DMS114 treated with DMSO at 0.1 percent for 48 hours (cell line): ENCODE data around the gene MAD2L2.

ENCODE experiments used
- DNase-seq: peaks from one replicate; lab custom pipeline; 2025; ENCODE audit not compliant: unreplicated experiment; lab: John Stamatoyannopoulos, UW

The MAD2L2 gene

GRCh38 chr1:11681071-11681771, at the start of gene MAD2L2:
Gene MAD2L2, minus strand, starts transcription at chr1:11681148. Its CDS starts 547 bp downstream, at chr1:11680601.
- peak; percentile 47 for DNase-seq

DNA sequence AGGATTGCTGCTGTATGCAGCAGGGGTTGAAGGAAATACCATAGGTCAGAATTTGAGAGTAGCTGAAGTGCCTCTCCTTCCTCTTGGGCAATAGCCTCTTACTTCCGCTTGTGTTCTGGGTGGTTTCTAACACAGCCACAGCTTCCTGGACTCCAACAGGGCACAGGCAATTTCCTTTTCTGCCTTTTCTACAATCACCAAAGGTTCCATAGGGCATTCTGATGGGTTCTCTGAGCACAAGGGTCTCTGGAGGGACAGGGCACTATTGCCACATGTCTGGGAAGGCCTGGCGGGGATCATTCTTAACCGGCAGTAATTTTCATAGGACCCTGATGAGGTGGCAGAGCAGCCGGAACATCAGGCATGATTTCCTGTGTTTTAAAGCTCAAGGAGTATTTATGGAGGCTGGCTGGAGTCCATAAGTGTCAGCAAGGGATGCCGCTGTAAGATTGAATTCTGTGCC, 49.5 kb upstream of the MAD2L2 start:
- no peak for DNase-seq

GRCh38 chr1:11729498-11730428, 48.8 kb upstream of the MAD2L2 start:
- DNase-seq, result no peak

- no peak for DNase-seq
Observed at GRCh38 chr1:11729155-11729497, 48.2 kb upstream of the MAD2L2 start.

DNA sequence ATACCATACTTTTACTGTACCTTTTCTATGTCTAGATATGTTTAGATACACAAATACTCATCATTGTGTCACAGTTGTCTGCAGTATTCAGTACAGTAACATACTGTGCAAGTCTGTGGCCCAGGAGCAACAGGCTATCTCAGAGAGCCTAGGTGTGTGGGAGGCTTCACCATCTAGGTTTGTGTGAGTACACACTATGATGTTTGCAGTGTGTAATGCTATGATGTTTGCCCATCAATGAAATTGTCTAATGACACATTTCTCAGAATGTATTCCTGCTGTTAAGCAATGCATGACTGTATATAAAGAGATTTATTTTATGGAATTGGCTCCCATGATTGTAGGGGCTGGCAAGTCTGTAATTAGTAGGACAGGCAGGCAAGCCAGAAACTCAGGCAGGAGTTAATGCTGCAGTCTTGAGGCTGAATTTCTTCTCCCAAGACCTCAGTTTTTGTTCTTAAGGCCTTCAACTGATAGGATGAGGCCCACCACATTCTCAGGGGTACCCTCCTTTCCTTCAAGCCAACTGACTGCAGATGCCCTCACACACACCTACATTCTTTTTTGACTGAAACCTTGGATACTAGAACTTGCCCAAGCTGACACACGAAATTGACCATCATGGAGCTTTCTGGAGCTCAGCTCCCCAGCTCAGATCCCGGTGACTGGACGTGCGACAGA, 47.3 kb upstream of the MAD2L2 start:
- no peak for DNase-seq

GRCh38 chr1:11727119-11727518, 46.2 kb upstream of the MAD2L2 start:
- no peak for DNase-seq

DNA sequence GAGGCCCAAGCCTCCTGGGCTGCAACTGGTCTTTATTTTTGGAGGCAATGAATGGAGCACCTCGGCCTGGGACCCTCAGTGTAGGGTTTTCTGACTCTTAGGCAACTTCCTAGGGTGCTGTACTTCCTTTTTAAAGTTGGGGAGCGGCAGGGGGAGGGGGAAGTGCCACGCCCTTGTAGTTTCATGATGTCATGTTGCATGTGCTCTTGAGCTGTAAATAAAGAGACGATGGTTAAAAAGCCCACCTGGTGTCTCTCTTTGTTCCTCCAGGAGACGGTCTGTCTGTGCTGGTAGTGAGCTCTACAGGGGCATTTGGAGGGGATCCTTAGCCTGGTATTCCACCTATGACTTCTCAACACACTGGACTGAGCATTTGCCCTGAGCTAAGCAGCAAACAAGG, 44.7 kb upstream of the MAD2L2 start:
- DNase-seq, result no peak

GRCh38 chr1:11722538-11722937, 41.6 kb upstream of the MAD2L2 start:
- no peak for DNase-seq

DNA sequence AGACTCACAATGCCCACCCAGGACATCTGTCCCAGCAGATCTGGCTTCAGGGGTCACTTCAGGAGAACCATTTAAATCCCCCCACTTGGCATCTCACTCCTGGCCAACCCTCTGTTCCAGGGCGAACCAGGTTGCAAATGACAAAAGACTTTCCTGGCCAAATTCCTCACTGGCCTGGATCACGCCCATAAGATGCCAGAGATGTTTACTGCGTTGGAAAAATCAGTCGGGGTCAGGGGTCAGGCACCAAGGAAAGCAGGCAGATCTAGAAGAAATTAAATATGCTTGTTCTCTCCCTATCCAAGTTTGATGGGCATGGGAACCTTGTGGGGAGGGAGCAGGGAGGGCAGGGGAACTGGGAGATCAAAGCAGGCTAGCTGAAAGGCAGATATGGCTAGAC, 40.4 kb upstream of the MAD2L2 start:
- no peak for DNase-seq

GRCh38 chr1:11720525-11720924, 39.6 kb upstream of the MAD2L2 start:
- no peak for DNase-seq

GRCh38 chr1:11720033-11720376, 39.1 kb upstream of the MAD2L2 start:
- no peak for DNase-seq

DNA sequence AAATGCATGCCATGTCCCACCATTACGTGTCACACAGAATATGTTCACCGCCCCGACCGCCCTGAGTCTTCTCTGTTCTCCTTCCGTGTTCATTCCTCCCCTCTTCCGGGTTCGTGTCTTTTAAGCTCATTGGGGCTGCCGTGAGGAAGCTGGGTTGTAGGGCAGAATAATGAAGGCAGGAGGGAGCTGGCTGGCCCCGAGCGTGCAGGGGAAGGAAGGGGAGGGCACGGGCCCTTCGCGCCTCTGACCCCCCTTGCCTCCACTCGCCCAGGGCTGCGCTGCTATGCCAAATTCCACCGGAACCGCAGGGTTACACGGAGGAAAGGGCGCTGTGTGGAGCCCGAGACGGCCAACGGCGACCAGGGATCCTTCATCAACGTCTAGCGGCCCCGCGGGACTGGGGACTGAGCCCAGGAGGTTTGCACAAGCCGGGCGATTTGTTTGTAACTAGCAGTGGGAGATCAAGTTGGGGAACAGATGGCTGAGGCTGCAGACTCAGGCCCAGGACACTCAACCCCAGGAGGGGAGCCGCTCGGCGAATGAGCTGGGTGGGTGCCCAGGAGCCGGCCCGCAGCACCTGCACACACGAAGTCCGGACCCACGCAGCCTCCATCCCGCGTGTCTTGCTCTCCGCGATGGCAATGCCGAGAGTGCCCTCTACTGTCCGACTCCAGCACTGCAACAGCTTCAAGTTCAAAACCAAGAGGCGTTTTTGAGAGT, 38.5 kb upstream of the MAD2L2 start:
- DNase-seq, result peak; percentile 50

DNA sequence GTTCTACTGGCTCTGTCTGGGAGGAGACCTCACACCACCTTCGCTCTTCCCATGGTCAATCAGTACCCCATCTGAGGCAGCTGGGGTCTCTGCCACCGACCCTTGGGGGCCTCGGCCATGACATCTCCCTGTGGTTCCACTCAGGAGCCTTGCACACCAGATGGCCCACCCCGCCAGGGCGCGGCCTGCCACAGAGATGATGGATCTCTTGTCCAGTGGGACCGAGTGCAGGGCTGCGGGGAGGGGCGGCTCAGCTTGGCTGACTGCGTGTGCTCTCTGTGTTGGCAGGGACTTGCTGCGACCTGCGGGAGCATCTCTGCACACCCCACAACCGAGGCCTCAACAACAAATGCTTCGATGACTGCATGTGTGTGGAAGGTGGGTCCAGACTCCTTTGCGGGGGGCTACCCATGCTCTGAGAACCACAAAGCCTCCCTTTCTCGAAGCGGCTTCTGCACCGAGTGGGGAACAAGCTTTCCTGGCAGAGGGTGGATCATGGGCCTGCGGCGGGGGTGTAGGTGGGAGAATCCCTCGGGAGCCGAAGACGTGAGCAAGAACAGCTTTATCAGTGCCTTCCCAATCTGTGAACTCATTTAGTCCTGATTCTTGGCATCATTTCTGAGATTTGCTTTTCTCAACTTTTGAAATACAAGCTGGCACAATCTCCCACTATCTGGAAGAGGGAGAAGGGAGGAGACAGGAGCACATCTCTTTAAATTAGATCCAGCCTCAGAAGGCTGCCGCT, 34.1 kb upstream of the MAD2L2 start:
- DNase-seq, result no peak

DNA sequence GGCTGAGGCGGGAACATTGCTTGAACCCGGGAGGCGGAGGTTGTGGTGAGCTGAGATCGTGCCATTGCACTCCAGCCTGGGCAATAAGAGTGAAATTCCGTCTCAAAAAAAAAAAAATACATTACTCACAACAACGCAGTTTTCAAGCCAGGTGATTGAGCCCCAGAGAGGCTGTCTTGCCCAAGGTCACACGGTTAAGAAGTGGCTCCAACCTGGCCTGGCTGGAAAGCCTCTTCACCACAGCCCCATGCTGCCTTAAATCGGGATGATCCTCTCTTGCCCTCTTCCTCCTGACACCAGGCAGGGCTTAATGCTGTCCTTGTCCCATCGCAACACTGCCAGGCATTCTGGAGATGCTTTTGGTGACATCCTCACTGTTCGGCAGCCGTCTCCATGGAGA, 32.1 kb upstream of the MAD2L2 start:
- no peak for DNase-seq

DNA sequence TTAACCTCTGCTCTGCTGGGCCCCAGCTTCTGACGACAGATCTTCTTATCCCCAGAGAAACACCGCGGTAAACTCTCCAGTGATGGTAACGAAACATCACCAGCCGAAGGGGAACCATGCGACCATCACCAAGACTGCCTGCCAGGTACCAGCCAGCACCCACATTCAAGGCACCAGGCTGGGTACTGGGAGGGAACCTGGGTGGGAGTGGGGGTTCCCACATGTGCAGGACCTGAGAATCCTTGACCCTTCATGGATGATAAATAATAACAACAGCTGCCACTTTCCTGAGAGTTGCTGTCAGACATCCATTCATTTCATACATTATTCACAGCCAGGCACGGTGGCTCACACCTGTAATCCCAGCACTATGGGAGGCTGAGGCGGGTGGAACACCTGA, 31.3 kb upstream of the MAD2L2 start:
- DNase-seq, result no peak

DNA sequence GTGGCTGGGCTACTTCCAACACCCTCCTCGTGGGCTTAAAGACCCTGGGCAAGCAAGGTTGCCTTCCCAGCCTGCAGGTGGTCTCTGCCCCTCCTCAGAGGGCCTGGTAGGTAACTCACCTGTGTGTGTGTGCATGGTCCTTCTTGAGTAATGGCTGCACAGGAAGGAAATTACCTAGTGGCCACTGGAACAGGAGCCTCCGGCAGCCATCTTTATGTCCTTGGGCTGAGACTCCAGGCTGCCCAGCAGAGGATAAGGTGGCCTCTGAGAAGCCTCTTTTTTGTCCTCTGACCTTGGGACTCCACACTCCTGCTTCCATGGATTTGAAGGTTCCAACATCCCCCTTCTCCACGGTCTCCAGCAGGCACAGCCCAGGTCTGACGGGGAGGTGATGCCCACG, 30.5 kb upstream of the MAD2L2 start:
- DNase-seq, result no peak

DNA sequence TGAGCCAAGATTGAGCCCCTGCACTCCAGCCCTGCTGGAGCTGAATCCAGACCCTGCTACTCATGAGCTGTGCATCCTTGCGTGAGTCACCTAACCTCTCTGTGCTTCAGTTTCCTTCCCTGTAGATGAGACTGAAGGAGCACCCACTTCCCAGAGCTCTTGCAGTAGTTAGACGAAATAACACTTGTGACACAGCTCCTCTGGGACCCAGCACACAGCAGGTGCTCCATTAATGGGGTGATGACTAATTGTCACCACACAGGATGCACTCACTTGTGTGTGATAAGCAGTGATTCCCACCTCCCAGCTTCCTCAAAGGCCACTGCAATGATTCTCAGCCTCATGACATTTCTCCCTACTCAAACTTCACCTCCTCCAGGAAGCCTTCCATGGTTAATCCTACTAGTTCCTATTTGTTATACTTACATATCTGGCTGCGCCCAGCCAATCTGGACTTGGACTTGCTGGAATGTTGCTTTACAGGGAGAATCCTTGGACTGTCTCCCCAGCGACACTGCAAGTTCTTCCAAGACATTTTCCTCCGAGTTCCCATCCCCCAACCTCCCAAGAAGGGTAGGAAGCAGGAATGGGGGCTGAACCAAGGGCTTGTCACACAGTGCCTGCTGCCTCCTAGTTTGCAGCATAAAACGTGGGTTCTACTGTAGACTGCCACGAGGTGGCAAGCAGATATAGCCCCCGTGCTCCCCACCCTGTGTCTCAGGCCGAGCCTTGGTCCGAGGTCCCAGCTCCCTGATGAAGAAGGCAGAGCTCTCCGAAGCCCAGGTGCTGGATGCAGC, 27.8 kb upstream of the MAD2L2 start:
- no peak for DNase-seq

DNA sequence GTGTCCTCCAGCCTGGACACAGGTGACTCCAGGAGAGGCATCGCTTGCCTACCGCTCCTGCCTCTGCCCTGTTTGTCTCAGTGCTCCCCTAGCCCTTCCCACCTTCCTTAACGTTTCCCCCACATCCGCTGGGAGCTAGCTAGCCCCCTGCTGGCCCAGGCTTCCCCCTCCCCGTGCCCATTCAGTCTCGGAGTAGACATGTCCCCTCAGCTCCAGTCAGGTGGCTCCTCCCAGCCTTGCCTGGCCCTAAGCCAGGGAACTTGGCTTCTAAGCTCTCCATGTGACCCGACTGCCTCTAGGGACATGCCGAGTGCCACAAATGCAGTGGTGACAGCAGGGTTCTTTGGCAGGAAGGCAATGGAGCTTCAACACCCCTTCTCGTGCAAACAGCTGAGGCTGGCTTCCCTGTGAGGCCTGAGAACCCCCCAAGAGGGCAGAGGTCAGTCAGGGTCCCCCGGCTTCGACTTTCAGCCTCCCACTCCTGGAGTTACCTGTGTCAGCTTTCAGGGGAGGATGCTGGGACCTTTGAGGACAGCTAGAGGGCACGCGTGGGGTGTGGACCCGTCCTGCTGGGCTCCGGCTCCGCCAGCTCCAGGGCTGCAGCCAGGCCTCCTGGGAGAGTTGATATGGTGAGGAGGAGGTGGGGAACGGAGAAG, 26.8 kb upstream of the MAD2L2 start:
- DNase-seq, result no peak

DNA sequence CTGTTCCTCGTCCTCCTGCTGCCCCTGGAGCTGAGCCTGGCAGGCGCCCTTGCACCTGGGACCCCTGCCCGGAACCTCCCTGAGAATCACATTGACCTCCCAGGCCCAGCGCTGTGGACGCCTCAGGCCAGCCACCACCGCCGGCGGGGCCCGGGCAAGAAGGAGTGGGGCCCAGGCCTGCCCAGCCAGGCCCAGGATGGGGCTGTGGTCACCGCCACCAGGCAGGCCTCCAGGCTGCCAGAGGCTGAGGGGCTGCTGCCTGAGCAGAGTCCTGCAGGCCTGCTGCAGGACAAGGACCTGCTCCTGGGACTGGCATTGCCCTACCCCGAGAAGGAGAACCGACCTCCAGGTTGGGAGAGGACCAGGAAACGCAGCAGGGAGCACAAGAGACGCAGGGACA, 25.3 kb upstream of the MAD2L2 start:
- DNase-seq, result no peak
